AG04450 (cell line): ENCODE measurements around the gene CNGA2. TPM values are rescaled to one million over a fixed set of nuclear protein-coding genes. Genes with fewer than 3 reads are reported as not detected.

Experiments used
- CTCF ChIA-PET: fragments of 300-600, 350-600 bp; formaldehyde crosslinking; extraction: SDS; loops from one replicate; lab custom pipeline; 2022; ENCODE audit warnings: antibody characterized with exemption, inconsistent platforms; lab: Charles Lee
- POLR2A ChIA-PET: fragments of 350-600 bp; formaldehyde crosslinking; extraction: SDS; loops from one replicate; lab custom pipeline; 2021; ENCODE audit warnings: antibody characterized with exemption, inconsistent platforms; lab: Yijun Ruan, JAX
- DNase-seq: peaks from one replicate; pipeline ENCODE4 v3.0.0-alpha.2; 2011; ENCODE audit warnings: low read depth, low spot score
- H3K27ac ChIP-seq: one replicate; pipeline ENCODE4 v1.5.1; 2012; ENCODE audit warnings: low read depth, low read length, control low read depth
- H3K27me3 ChIP-seq: one replicate; pipeline ENCODE4 v1.6.0; 2012; ENCODE audit warnings: low read length; ENCODE audit not compliant: control insufficient read depth, insufficient read depth
- H3K4me3 ChIP-seq: 2 replicates; pipeline ENCODE4 v1.5.1; 2011; ENCODE audit warnings: mild to moderate bottlenecking, low read depth, low read length, control low read depth
- H3K9me3 ChIP-seq: 2 replicates; pipeline ENCODE4 v1.5.1; 2012; ENCODE audit warnings: low read length; ENCODE audit not compliant: control insufficient read depth, insufficient read depth
- polyA plus RNA-seq: library from polyadenylated mRNA; depleted of rRNA; stranded (reverse); fragments of >200 nt; gene quantifications from 2 replicates; pipeline ENCODE4 v1.2.3, GENCODE V29; 2011
- TF ChIP-seq, protein P1 (sequence below): IDR thresholded peaks from 2 replicates; pipeline ENCODE4 v1.5.1; 2011; ENCODE audit warnings: low read depth, low read length, control low read depth, inconsistent platforms

CNGA2 gene
- polyA plus RNA-seq, 1 experiment, result not detected

GRCh38 chrX:151765026-151765425 lies 30.5 kb downstream of the CNGA2 start:
- Histone ChIP-seq H3K9me3 (no peaks in the 10 kb centered on the region), H3K27ac (no peak overlapping the region), H3K27me3 (no peaks in the 10 kb centered on the region), H3K4me3 (no peak overlapping the region)
- CTCF ChIA-PET, result no interaction called here
- POLR2A ChIA-PET, result no interaction called here
- DNase-seq, result no peak
- TF ChIP-seq, protein P1, sequence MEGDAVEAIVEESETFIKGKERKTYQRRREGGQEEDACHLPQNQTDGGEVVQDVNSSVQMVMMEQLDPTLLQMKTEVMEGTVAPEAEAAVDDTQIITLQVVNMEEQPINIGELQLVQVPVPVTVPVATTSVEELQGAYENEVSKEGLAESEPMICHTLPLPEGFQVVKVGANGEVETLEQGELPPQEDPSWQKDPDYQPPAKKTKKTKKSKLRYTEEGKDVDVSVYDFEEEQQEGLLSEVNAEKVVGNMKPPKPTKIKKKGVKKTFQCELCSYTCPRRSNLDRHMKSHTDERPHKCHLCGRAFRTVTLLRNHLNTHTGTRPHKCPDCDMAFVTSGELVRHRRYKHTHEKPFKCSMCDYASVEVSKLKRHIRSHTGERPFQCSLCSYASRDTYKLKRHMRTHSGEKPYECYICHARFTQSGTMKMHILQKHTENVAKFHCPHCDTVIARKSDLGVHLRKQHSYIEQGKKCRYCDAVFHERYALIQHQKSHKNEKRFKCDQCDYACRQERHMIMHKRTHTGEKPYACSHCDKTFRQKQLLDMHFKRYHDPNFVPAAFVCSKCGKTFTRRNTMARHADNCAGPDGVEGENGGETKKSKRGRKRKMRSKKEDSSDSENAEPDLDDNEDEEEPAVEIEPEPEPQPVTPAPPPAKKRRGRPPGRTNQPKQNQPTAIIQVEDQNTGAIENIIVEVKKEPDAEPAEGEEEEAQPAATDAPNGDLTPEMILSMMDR, result no peak

GRCh38 chrX:151771726-151772125 lies 37.2 kb downstream of the CNGA2 start:
- CTCF ChIA-PET, result no interaction called here
- H3K27ac ChIP-seq, result no peak overlapping the region
- H3K4me3 ChIP-seq, result no peak overlapping the region
- H3K27me3 ChIP-seq, result peaks cover 2% of the 10 kb centered on the region
- H3K9me3 ChIP-seq, result no peaks in the 10 kb centered on the region
- no peak for DNase-seq
- TF ChIP-seq, protein P1, result no peak
- POLR2A ChIA-PET, result no interaction called here

DNA sequence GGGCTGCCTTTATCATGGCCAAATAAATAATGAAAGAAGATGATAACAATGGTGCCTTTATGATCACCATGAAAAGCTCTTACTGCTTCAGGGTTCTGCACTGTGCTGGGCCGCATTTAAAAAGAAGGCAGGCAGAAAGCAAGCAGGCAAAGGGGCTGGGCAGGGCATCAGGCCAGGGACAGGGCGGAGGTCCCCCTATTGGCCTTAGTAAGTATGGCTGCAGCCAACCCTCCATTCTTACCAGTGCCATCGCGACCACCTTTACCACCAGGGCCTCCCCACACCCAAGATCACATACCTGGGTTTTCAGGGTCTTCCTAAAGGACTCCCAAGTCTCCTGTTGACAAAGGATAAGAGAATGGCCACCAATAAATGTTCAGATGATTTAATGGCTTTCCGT lies 38.9 kb downstream of the CNGA2 start:
- CTCF ChIA-PET, result no interaction called here
- Histone ChIP-seq H3K27ac (no peak overlapping the region), H3K27me3 (peaks cover 2% of the 10 kb centered on the region), H3K9me3 (no peaks in the 10 kb centered on the region), H3K4me3 (no peak overlapping the region)
- POLR2A ChIA-PET, result no interaction called here
- TF ChIP-seq, protein P1, result no peak
- no peak for DNase-seq

GRCh38 chrX:151774421-151774820 lies 39.9 kb downstream of the CNGA2 start:
- TF ChIP-seq, protein P1, result no peak
- POLR2A ChIA-PET, result no interaction called here
- no peak overlapping the region for H3K4me3 ChIP-seq
- H3K9me3 ChIP-seq, result no peaks in the 10 kb centered on the region
- H3K27ac ChIP-seq, result no peak overlapping the region
- CTCF ChIA-PET, result interaction anchor here (1.1 kb wide), 1 partner anchor 858 kb away, joined by 3 read pairs; no protein-coding TSS in a partner anchor
- H3K27me3 ChIP-seq, result peaks cover 2% of the 10 kb centered on the region
- no peak for DNase-seq

DNA sequence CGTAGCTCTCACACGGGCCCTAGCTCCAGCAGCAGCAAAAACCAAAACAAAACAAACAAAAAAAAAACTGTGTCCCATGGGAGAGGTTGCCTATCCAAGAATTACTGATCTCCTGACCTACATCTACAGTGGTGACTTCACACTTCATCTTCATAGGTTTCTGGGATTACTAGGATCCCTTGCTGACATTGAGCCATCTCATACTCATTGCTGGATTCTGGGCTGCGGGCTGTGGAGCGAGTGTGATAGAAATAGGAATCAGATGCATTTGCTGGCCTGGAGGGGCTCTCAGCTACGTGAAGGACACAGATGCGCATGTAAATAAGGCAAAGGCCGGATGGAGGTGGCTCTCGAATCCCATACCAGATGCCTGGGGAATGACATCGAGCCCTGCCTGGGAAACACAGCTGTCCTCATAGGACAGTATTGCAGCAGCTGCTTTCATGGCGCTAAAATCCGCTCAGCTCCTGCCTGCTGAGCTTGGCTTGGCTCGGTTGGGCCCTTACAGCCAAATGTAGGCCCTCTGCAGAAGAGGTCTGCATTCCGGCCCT lies 41.7 kb downstream of the CNGA2 start:
- TF ChIP-seq, protein P1, result no peak

More for the DNA sequence above, 41.7 kb downstream of the CNGA2 start:
- H3K27me3 ChIP-seq, result peaks cover 2% of the 10 kb centered on the region
- ChIA-PET POLR2A (no interaction called here), CTCF (no interaction called here)
- H3K9me3 ChIP-seq, result no peaks in the 10 kb centered on the region; the same call in 1 of the 2 replicates
- no peak for DNase-seq
- no peak overlapping the region for H3K27ac ChIP-seq
- H3K4me3 ChIP-seq, result no peak overlapping the region
